Liver (tissue), 3 donors: ENCODE results near the gene S100A5.

ENCODE experiments used
- TF ChIP-seq, protein P1 (sequence below): IDR thresholded peaks from 2 replicates; pipeline ENCODE4 v1.6.1; 2016; ENCODE audit warnings: antibody characterized with exemption
- TF ChIP-seq, protein P2 (sequence below): fragments of 150-350 bp; IDR thresholded peaks from 2 replicates; pipeline ENCODE4 v1.5.1; 2017; ENCODE audit warnings: improper control_type of control experiment, low read depth, low read length; ENCODE audit not compliant: missing input control
- donor health status: healthy.
- donor health status: healthy.

DNA sequence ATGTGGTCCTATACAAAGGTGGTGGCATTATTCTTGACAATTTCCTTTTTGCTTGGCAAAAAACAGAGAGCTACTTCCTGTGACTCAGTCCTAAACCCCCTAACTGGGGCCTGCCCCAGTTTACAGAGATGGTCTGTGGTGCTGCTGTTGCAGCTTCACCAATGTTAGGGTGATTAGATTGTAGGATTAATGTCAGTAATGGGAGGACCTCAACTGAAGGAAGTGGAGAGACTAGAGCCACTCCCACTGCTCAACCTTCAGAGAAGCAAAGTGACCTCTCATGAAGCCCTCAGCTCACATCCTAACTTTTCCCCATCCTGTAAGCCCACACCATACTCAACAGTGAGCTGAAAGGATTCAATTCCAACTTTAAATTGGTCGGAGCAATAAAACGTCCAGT, 8.6 kb downstream of the S100A5 start:
- TF ChIP-seq, protein P1, sequence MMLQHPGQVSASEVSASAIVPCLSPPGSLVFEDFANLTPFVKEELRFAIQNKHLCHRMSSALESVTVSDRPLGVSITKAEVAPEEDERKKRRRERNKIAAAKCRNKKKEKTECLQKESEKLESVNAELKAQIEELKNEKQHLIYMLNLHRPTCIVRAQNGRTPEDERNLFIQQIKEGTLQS: no peak
- TF ChIP-seq, protein P2, sequence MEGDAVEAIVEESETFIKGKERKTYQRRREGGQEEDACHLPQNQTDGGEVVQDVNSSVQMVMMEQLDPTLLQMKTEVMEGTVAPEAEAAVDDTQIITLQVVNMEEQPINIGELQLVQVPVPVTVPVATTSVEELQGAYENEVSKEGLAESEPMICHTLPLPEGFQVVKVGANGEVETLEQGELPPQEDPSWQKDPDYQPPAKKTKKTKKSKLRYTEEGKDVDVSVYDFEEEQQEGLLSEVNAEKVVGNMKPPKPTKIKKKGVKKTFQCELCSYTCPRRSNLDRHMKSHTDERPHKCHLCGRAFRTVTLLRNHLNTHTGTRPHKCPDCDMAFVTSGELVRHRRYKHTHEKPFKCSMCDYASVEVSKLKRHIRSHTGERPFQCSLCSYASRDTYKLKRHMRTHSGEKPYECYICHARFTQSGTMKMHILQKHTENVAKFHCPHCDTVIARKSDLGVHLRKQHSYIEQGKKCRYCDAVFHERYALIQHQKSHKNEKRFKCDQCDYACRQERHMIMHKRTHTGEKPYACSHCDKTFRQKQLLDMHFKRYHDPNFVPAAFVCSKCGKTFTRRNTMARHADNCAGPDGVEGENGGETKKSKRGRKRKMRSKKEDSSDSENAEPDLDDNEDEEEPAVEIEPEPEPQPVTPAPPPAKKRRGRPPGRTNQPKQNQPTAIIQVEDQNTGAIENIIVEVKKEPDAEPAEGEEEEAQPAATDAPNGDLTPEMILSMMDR: no peak
